VCaP (cell line): ENCODE results near the gene APOB.

Experiments used
- H3K27ac ChIP-seq: fragments of 450-650 bp; 2 replicates; pipeline ENCODE4 v1.5.1; 2017
- CTCF ChIP-seq: fragments of 450-650 bp; conservative IDR thresholded peaks from 2 replicates; pipeline ENCODE4 v1.5.1; 2017; ENCODE audit warnings: mild to moderate bottlenecking, moderate library complexity

Gene APOB

GRCh38 chr2:20957788-20958525, 85.9 kb downstream of the APOB start:
- TF ChIP-seq CTCF: no peak
- H3K27ac ChIP-seq: no peak overlapping the region

GRCh38 chr2:20955277-20956026, 88.4 kb downstream of the APOB start:
- TF ChIP-seq CTCF: no peak
- H3K27ac ChIP-seq: no peak overlapping the region

GRCh38 chr2:20953146-20953824, 90.6 kb downstream of the APOB start:
- TF ChIP-seq CTCF: no peak

More at GRCh38 chr2:20953146-20953824, 90.6 kb downstream of the APOB start:
- H3K27ac ChIP-seq: no peak overlapping the region
